WTC11 (cell line): Measurements from ENCODE around the gene OSM. TPM values are rescaled to one million over a fixed set of nuclear protein-coding genes. Genes with fewer than 3 reads are reported as not detected.

Source experiments
- ATAC-seq: fragments of 200-7000 bp; cut with Tn5 transposase; 2 replicates; pipeline ENCODE4 v1.10.0; 2021; ENCODE audit warnings: mild to moderate bottlenecking, moderate library complexity
- CTCF ChIA-PET: fragments of 300-600 bp; sonication (Branson Sonifier 250); formaldehyde crosslinking; loops from one replicate; lab custom pipeline; 2021; ENCODE audit warnings: antibody characterized with exemption; lab: Charles Lee
- POLR2A ChIA-PET: fragments of 350-600 bp; sonication (Branson Sonifier 250); formaldehyde crosslinking; loops from one replicate; lab custom pipeline; 2021; ENCODE audit warnings: antibody characterized with exemption; lab: Charles Lee
- DNase-seq: peaks from one replicate; pipeline ENCODE4 v3.0.0; 2021; ENCODE audit warnings: low spot score
- H3K27ac Mint-ChIP-seq: 2 replicates; pipeline ENCODE4 v1.8.0; 2021; ENCODE audit warnings: mixed read lengths
- H3K27me3 Mint-ChIP-seq: 2 replicates; pipeline ENCODE4 v1.8.0; 2021; ENCODE audit warnings: low read depth, mild to moderate bottlenecking, moderate library complexity, mixed read lengths
- H3K36me3 Mint-ChIP-seq: 2 replicates; pipeline ENCODE4 v1.8.0; 2021; ENCODE audit warnings: mixed read lengths
- H3K4me1 Mint-ChIP-seq: 2 replicates; pipeline ENCODE4 v1.8.0; 2022; ENCODE audit warnings: mixed read lengths
- H3K4me3 Mint-ChIP-seq: 2 replicates; pipeline ENCODE4 v1.8.0; 2021; ENCODE audit warnings: mild to moderate bottlenecking, moderate library complexity, mixed read lengths
- H3K9me3 Mint-ChIP-seq: 2 replicates; pipeline ENCODE4 v1.8.0; 2021; ENCODE audit warnings: mixed read lengths
- CBFB ChIP-seq: sonication (generic); formaldehyde crosslinking; IDR thresholded peaks from 2 replicates; pipeline ENCODE4 v1.8.1; 2022; ENCODE audit warnings: mild to moderate bottlenecking, low read depth, missing genetic modification reagents
- E2F1 ChIP-seq: sonication (generic); formaldehyde crosslinking; IDR thresholded peaks from 2 replicates; pipeline ENCODE4 v1.8.0; 2022; ENCODE audit warnings: mild to moderate bottlenecking, missing genetic modification reagents
- E2F5 ChIP-seq: sonication (generic); formaldehyde crosslinking; IDR thresholded peaks from 2 replicates; pipeline ENCODE4 v1.8.1; 2022; ENCODE audit warnings: mild to moderate bottlenecking, moderate library complexity, missing genetic modification reagents
- ERG ChIP-seq: fragments of 250-450 bp; sonication (Bioruptor Pico); IDR thresholded peaks from 2 replicates; pipeline ENCODE4 v1.8.0; 2021; ENCODE audit warnings: mild to moderate bottlenecking
- ETV6 ChIP-seq: sonication (generic); formaldehyde crosslinking; IDR thresholded peaks from 2 replicates; pipeline ENCODE4 v1.8.1; 2022; ENCODE audit warnings: mild to moderate bottlenecking, missing genetic modification reagents
- FOXJ3 ChIP-seq: sonication (generic); formaldehyde crosslinking; IDR thresholded peaks from 2 replicates; pipeline ENCODE4 v1.9.0; 2021; ENCODE audit warnings: missing genetic modification reagents, mild to moderate bottlenecking, borderline replicate concordance
- JUN ChIP-seq: sonication (generic); formaldehyde crosslinking; IDR thresholded peaks from 2 replicates; pipeline ENCODE4 v1.8.0; 2023; ENCODE audit warnings: mild to moderate bottlenecking, missing genetic modification reagents
- MYBL2 ChIP-seq: sonication (generic); formaldehyde crosslinking; IDR thresholded peaks from 2 replicates; pipeline ENCODE4 v1.8.1; 2023; ENCODE audit warnings: mild to moderate bottlenecking, moderate library complexity, missing genetic modification reagents
- NR1H2 ChIP-seq: sonication (generic); formaldehyde crosslinking; IDR thresholded peaks from 2 replicates; pipeline ENCODE4 v1.9.0; 2021; ENCODE audit warnings: mild to moderate bottlenecking, moderate library complexity, missing genetic modification reagents
- PREB ChIP-seq: sonication (generic); formaldehyde crosslinking; IDR thresholded peaks from 2 replicates; pipeline ENCODE4 v1.8.1; 2022; ENCODE audit warnings: mild to moderate bottlenecking, missing genetic modification reagents, moderate library complexity, borderline replicate concordance
- SMAD4 ChIP-seq: sonication (generic); formaldehyde crosslinking; IDR thresholded peaks from 2 replicates; pipeline ENCODE4 v1.8.0; 2022; ENCODE audit warnings: mild to moderate bottlenecking, missing genetic modification reagents
- TEAD4 ChIP-seq: sonication (generic); formaldehyde crosslinking; IDR thresholded peaks from 2 replicates; pipeline ENCODE4 v1.8.0; 2022; ENCODE audit warnings: mild to moderate bottlenecking, missing genetic modification reagents
- ZNF263 ChIP-seq: sonication (generic); formaldehyde crosslinking; IDR thresholded peaks from 2 replicates; pipeline ENCODE4 v1.8.1; 2022; ENCODE audit warnings: low read depth, mild to moderate bottlenecking, moderate library complexity, missing genetic modification reagents
- ZNF396 ChIP-seq: fragments of 250-450 bp; sonication (Bioruptor Pico); IDR thresholded peaks from 2 replicates; pipeline ENCODE4 v1.8.0; 2021; ENCODE audit warnings: mild to moderate bottlenecking, moderate library complexity, borderline replicate concordance
- ZNF425 ChIP-seq: fragments of 250-450 bp; sonication (Bioruptor Pico); conservative IDR thresholded peaks from 2 replicates; pipeline ENCODE4 v1.9.0; 2021; ENCODE audit warnings: mild to moderate bottlenecking
- ZNF671 ChIP-seq: fragments of 250-450 bp; sonication (Bioruptor Pico); IDR thresholded peaks from 2 replicates; pipeline ENCODE4 v1.8.0; 2021; ENCODE audit warnings: mild to moderate bottlenecking
- total RNA-seq: library from RNA; stranded (reverse); gene quantifications from 3 replicates; pipeline ENCODE4 v1.2.3, GENCODE V29; 2021
- TF ChIP-seq, protein P1 (sequence below): sonication (generic); formaldehyde crosslinking; IDR thresholded peaks from 2 replicates; pipeline ENCODE4 v1.8.1; 2023; ENCODE audit warnings: mild to moderate bottlenecking, missing genetic modification reagents
- TF ChIP-seq, protein P2 (sequence below): sonication (generic); formaldehyde crosslinking; IDR thresholded peaks from 2 replicates; pipeline ENCODE4 v1.8.0; 2022; ENCODE audit warnings: mild to moderate bottlenecking, missing genetic modification reagents
- TF ChIP-seq, protein P3 (sequence below): sonication (generic); formaldehyde crosslinking; IDR thresholded peaks from 2 replicates; pipeline ENCODE4 v1.8.1; 2023; ENCODE audit warnings: mild to moderate bottlenecking, missing genetic modification reagents
- TF ChIP-seq, protein P4 (sequence below): sonication (generic); formaldehyde crosslinking; IDR thresholded peaks from 2 replicates; pipeline ENCODE4 v1.8.0; 2022; ENCODE audit warnings: mild to moderate bottlenecking, missing genetic modification reagents

OSM gene
- total RNA-seq, 1 experiment from 2014 or later, result not detected

DNA sequence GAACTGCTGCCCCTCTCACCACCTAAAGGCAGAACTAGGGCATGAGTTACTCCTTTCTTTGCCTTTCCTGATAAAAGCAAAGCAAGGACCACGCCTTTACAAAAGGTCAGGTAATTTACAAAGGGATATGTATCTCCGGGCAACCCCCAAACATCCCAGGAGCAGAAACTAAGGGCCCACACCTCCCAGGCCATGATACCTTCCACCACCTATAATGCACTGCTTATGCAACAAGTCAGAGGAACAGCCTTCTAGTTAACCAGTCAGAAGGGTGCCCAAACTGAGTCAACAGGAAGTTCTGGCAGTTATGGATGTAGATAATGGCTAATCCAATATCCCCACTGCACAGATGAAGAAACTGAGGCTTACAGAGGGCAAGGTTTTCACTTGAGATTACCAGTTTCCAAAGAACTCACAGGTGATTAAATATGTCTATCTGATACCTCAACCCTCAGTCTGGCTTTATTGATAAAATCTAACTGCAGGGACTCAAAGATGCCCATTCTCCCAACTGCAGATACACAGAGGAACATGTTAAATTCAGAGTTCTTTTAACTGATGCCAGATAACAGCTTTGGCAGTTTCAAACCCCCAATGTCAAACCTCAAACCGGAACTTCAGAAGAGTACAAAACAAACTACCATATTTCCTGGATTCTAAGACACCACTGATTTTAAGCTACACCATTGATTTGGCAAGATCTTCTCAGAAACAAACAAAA, 39.4 kb upstream of the OSM start (continued):
- TF ChIP-seq ERG (no peak), NR1H2 (no peak), JUN (CRISPR knock-in tag) (no peak), CBFB (CRISPR knock-in tag) (no peak), ZNF425 (CRISPR knock-in tag) (no peak), PREB (no peak), ETV6 (no peak), E2F1 (CRISPR knock-in tag) (no peak), E2F5 (CRISPR knock-in tag) (no peak), SMAD4 (CRISPR knock-in tag) (no peak)
- TF ChIP-seq, protein P1, sequence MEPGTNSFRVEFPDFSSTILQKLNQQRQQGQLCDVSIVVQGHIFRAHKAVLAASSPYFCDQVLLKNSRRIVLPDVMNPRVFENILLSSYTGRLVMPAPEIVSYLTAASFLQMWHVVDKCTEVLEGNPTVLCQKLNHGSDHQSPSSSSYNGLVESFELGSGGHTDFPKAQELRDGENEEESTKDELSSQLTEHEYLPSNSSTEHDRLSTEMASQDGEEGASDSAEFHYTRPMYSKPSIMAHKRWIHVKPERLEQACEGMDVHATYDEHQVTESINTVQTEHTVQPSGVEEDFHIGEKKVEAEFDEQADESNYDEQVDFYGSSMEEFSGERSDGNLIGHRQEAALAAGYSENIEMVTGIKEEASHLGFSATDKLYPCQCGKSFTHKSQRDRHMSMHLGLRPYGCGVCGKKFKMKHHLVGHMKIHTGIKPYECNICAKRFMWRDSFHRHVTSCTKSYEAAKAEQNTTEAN (CRISPR knock-in tag), result no peak

GRCh38 chr22:30305519-30305905, 38.9 kb upstream of the OSM start:
- Mint-ChIP-seq H3K4me1 (peaks cover under 1% of the 10 kb centered on the region; the same call in 1 of the 2 replicates), H3K27me3 (no peaks in the 10 kb centered on the region), H3K9me3 (no peaks in the 10 kb centered on the region), H3K4me3 (no peak overlapping the region), H3K36me3 (no peaks in the 10 kb centered on the region; the same call in 1 of the 2 replicates), H3K27ac (0 out of 2 replicates have a peak overlapping the region, but pooled peaks have one; percentile 19)
- DNase-seq (no peak), ATAC-seq (peak; percentile 36; the same call in 1 of the 2 replicates)
- ChIA-PET CTCF (interaction anchor here (0.5 kb wide), 1 partner anchor 18 kb away, joined by 3 read pairs; no protein-coding TSS in a partner anchor), POLR2A (no interaction called here)
- TF ChIP-seq ZNF396 (CRISPR knock-in tag) (no peak), ZNF425 (CRISPR knock-in tag) (no peak), FOXJ3 (CRISPR knock-in tag) (no peak), ZNF671 (no peak), MYBL2 (CRISPR knock-in tag) (no peak), TEAD4 (CRISPR knock-in tag) (no peak), SMAD4 (CRISPR knock-in tag) (no peak), ZNF263 (CRISPR knock-in tag) (no peak)
- TF ChIP-seq, protein P2, sequence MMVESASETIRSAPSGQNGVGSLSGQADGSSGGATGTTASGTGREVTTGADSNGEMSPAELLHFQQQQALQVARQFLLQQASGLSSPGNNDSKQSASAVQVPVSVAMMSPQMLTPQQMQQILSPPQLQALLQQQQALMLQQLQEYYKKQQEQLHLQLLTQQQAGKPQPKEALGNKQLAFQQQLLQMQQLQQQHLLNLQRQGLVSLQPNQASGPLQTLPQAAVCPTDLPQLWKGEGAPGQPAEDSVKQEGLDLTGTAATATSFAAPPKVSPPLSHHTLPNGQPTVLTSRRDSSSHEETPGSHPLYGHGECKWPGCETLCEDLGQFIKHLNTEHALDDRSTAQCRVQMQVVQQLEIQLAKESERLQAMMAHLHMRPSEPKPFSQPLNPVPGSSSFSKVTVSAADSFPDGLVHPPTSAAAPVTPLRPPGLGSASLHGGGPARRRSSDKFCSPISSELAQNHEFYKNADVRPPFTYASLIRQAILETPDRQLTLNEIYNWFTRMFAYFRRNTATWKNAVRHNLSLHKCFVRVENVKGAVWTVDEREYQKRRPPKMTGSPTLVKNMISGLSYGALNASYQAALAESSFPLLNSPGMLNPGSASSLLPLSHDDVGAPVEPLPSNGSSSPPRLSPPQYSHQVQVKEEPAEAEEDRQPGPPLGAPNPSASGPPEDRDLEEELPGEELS (CRISPR knock-in tag), result no peak
- TF ChIP-seq, protein P3, sequence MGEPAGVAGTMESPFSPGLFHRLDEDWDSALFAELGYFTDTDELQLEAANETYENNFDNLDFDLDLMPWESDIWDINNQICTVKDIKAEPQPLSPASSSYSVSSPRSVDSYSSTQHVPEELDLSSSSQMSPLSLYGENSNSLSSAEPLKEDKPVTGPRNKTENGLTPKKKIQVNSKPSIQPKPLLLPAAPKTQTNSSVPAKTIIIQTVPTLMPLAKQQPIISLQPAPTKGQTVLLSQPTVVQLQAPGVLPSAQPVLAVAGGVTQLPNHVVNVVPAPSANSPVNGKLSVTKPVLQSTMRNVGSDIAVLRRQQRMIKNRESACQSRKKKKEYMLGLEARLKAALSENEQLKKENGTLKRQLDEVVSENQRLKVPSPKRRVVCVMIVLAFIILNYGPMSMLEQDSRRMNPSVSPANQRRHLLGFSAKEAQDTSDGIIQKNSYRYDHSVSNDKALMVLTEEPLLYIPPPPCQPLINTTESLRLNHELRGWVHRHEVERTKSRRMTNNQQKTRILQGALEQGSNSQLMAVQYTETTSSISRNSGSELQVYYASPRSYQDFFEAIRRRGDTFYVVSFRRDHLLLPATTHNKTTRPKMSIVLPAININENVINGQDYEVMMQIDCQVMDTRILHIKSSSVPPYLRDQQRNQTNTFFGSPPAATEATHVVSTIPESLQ (CRISPR knock-in tag), result no peak
- TF ChIP-seq, protein P4, sequence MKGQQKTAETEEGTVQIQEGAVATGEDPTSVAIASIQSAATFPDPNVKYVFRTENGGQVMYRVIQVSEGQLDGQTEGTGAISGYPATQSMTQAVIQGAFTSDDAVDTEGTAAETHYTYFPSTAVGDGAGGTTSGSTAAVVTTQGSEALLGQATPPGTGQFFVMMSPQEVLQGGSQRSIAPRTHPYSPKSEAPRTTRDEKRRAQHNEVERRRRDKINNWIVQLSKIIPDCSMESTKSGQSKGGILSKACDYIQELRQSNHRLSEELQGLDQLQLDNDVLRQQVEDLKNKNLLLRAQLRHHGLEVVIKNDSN, result no peak
